ENCODE data around the gene TMEM125. TPM values are rescaled to one million over a fixed set of nuclear protein-coding genes. Genes with fewer than 3 reads are reported as not detected.

TMEM125 gene
- total RNA-seq, 2 experiments from 2014 or later, result 0.30 TPM; not detected in 1

DNA sequence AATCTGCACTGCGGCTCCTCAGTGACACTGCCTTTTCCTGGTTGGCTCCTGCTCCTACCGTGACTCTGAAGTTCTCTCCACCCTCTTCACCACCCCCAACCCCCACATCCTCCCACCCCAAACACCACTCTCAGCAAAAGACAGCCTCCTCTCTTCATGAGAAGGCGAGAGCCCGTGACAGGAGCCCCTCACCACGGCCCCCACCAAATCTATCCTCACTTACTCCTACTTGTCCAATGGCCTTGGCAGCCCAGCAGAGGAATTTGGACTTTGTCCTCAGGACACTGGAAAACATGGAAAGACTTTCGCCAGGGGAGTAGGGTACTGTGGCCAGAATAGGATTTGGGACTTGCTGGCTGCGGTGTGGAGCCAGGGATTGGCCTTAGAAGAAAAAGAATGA lies 6.9 kb downstream of the TMEM125 start:
- H3K27me3 Mint-ChIP-seq, result peaks cover 10% of the 10 kb centered on the region
- no peak for DNase-seq
- peaks cover 13% of the 10 kb centered on the region for H3K4me1 Mint-ChIP-seq
- H3K36me3 Mint-ChIP-seq, result peaks cover 7% of the 10 kb centered on the region
- H3K9me3 Mint-ChIP-seq, result peaks cover 7% of the 10 kb centered on the region
- H3K27ac Mint-ChIP-seq, result no peak overlapping the region
- no peak overlapping the region for H3K4me3 Mint-ChIP-seq

DNA sequence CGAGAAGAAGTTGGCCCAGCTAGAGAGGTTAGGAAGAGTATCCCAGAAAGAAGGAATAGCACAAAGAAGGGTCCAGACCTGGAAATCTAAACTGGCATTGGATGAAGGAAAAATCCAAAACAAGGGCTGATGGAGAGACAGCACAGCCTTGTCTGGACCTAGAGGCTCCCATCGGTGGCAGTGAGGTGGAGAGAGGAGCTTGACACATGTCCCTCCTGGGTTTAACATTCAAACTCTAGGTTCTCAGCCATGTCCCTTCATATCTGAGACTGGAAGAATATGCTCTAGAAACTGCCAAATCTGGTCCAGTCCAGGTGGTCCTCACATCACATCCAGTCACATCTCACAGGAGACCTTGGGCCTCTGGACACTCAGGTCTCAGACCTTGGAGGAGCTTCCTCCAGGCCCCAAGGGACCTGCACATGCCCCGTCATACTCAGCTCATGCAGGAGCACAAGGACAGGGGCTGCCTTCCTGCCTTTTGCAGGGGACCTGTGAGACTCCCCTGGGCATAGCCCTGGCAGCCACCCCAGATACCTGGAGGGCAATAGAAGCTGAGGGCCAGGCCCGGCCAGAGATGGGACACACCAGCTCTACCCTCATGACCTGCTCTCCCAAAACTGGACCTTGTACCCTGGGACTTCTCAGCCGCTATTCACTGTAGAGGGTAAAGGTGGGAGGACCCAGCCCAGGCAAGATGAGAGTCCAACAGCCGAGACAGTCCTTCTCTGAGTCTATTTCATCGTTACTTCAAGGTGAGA lies 7.5 kb downstream of the TMEM125 start:
- H3K27me3 Mint-ChIP-seq, result peaks cover 7% of the 10 kb centered on the region
- peaks cover 11% of the 10 kb centered on the region for H3K4me1 Mint-ChIP-seq
- DNase-seq, result no peak
- H3K9me3 Mint-ChIP-seq, result peaks cover 7% of the 10 kb centered on the region
- peaks cover 7% of the 10 kb centered on the region for H3K36me3 Mint-ChIP-seq
- H3K4me3 Mint-ChIP-seq, result no peak overlapping the region
- no peak overlapping the region for H3K27ac Mint-ChIP-seq

DNA sequence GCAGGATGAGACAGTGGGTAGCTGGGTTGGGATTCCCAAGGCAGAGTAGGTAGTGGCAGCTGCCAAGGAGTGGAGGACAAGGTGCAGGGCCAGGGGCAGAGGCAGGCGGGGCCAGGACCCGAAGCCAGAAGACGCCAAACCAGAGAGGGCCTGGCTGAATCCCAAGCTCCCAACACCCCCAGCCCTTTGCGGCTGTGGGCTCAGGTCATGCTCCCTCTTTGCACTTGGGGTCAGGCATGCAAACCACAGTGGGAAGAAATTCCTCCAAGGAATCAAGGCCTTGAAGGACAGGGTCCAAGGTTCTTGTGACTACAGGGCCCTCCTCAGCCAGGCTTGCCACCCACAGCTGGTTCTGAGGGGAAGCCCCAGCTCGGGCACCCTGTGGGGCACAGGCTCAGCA lies 9.4 kb downstream of the TMEM125 start:
- H3K4me3 Mint-ChIP-seq, result no peak overlapping the region

DNA sequence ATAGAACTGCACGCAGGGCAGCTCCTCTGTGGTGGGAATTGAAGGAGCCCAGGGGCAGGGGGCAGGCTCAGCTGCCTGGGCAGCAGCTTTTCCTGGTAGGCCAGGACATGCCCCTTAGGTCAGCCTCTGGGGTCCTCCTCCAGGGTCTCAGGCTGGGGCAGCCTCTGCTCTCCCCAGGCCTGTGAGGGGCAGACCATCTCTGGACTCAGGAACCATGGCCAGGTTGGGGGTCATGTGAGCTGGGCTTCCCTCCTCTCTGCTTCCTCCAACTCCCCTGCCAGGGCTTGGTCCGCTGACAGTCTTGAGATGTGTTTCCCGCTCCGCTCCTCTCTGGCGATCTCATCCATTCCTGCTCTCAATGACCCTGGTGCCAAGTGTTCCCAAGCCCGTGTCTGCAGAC lies 9.9 kb downstream of the TMEM125 start:
- Mint-ChIP-seq H3K9me3 (peaks cover 5% of the 10 kb centered on the region), H3K27ac (no peak overlapping the region), H3K4me1 (peaks cover 5% of the 10 kb centered on the region), H3K4me3 (no peak overlapping the region), H3K27me3 (peaks cover 7% of the 10 kb centered on the region), H3K36me3 (peaks cover 4% of the 10 kb centered on the region)
- DNase-seq, result no peak

More for the DNA sequence above, 9.4 kb downstream of the TMEM125 start:
- H3K27me3 Mint-ChIP-seq, result peaks cover 7% of the 10 kb centered on the region
- peaks cover 10% of the 10 kb centered on the region for H3K4me1 Mint-ChIP-seq
- H3K36me3 Mint-ChIP-seq, result peaks cover 7% of the 10 kb centered on the region
- no peak overlapping the region for H3K27ac Mint-ChIP-seq
- H3K9me3 Mint-ChIP-seq, result peaks cover 7% of the 10 kb centered on the region
- no peak for DNase-seq

DNA sequence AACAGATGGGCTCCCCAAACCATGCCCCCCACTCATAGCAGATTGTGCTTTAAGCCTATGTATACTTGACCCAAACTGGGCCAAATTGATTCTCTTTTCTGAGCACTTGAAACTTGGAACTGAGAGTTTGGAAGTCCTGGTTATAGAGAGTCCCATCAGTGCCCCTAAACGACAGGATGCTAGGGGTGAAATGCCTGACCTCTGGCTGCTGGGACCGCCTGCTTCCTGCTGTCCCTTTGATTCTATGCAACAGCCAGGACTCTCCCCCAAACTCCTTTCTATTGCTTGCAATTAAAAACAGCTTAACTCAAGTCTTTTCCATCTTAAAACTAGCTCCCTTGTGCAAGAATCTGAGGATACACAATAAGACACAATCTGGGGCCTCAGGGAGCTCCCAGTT lies 10.9 kb downstream of the TMEM125 start:
- no peaks in the 10 kb centered on the region for H3K4me1 Mint-ChIP-seq
- no peaks in the 10 kb centered on the region for H3K36me3 Mint-ChIP-seq
- DNase-seq, result no peak
- H3K9me3 Mint-ChIP-seq, result no peaks in the 10 kb centered on the region
- no peak overlapping the region for H3K4me3 Mint-ChIP-seq
- no peak overlapping the region for H3K27ac Mint-ChIP-seq
- H3K27me3 Mint-ChIP-seq, result peaks cover 7% of the 10 kb centered on the region

DNA sequence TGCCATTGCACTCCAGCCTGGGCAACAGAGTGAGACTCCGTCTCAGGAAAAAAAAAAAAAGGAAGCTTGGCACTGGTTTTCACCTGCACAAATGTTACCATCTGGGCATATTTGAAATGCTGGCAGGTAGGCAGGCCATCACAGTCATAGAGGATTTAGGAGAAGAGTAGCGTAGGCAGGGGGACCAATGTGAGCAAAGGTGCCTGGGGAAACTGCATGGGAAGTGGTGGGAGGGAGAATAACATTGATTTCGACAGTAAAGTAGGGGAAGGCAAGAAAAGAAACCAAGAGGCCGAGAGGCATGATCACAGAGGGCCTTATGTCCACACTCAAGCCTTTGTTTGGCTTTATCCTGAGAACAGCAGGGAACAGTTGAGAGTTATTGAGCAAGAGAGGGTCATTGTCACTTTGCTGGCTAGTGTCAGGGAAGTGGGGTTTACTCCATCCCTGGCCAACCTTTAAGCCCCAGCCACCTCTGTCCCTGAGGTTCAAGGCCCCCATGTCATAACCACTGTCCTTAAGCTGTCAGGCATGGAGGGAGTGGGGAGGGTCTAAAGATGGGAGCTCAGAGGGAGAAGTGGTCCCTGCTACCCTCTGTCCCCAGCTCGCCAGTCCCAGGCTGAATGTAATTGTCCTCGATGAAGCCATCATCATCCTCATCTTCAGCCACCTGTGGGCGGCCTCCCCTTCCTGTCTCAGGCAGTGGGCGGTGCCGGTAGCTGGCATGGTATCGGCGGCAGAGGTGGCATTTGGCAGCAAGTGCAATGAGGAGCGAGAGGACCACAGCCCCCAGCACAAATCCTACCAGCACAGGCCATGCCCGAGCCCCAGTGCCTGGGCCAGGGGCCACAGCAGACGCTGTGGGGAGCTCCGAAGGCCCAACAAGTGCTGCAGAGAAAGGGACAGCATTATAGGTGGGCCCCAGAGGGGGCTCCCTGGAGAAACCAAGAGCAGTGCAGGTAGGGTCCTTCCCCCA lies 12.7 kb downstream of the TMEM125 start:
- no peak overlapping the region for H3K4me3 Mint-ChIP-seq
- no peaks in the 10 kb centered on the region for H3K4me1 Mint-ChIP-seq
- H3K27me3 Mint-ChIP-seq, result peaks cover 9% of the 10 kb centered on the region
- no peak overlapping the region for H3K27ac Mint-ChIP-seq
- H3K36me3 Mint-ChIP-seq, result no peaks in the 10 kb centered on the region
- no peak for DNase-seq
- no peaks in the 10 kb centered on the region for H3K9me3 Mint-ChIP-seq

DNA sequence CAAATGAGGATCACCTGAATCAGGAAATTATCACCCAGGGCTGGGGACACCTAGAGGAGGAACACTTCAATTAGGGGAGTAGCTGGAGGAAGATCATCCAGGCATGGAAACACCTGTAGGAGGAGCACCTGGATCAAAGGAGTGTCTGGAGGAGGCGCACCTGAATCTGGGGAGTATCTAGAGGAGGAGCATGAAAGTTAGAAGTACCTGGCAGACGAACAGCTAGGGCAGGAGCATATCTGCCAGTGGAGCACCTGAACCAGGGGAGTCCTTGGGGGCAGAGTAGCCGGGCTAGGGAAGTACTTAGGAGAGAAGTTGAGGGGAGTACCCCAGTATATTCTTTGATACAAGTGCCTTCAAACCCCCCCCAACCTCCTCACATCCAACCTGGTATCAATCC lies 14.3 kb downstream of the TMEM125 start:
- Mint-ChIP-seq H3K36me3 (no peaks in the 10 kb centered on the region), H3K9me3 (no peaks in the 10 kb centered on the region), H3K27ac (no peak overlapping the region), H3K4me1 (no peaks in the 10 kb centered on the region), H3K4me3 (no peak overlapping the region), H3K27me3 (peaks cover 9% of the 10 kb centered on the region)
- DNase-seq, result no peak

DNA sequence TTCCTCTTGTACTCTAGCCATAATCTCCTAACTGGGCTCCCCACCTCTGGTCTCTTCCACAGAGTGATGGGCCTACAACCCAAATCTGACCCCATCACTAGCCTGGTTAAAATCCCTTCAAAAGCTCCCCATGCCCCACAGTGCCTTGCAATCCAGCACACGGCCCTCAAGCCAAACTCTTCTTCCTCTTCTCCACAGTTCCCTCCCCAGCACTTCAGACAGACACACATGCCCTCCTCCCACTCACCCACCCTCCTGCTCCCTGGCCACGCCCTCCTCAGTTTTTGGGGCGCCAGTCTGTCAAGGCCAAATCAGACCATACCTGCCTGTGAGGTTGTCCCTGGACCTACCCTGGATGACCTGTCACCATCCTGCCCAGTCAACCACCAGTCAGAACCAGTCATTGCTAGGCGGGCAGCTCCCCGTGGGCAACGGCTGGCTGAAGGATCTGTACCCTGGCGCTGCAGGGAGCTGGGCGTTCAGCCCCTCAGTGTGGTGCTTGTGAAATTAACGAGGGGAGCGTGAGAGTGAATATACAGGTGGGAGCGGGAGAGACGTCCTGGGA lies 14.8 kb downstream of the TMEM125 start:
- DNase-seq, result no peak
- Mint-ChIP-seq H3K4me1 (no peaks in the 10 kb centered on the region), H3K9me3 (no peaks in the 10 kb centered on the region), H3K4me3 (no peak overlapping the region), H3K27ac (no peak overlapping the region), H3K36me3 (no peaks in the 10 kb centered on the region), H3K27me3 (peaks cover 9% of the 10 kb centered on the region)

DNA sequence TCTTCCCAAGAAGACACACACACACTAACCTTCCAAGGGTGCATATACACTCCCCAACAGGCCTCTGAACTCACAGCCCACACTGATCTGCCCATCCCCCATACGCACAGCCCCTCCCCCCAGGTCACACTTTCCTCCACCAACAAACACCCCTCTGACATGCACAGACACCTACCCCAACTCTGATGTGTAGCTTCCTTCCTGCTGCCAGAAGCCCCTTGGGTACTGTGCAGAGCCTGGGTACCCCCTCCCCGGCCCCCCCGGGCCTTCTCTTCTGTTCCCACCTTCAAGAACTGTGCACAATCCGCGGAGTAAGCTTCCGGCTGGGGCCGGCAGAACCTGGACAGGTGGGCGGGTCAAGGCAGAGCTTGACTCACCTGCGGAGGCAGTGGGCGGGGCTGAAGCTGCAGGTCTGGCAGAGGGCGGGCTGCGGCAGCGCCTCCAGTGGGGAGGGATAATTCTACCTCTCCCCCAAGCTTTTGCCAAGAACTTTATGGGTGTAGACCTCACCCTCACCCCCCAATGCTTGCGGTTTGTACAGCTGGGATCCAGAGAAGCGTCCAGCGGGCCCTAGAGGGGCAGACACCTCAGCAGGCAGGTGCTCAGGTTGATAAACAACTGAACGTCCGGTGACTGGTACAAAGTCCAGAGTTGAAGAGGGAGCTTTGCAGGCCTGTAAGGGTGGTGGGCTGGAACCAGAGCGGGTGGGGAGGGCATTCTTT lies 15.6 kb downstream of the TMEM125 start, which contains the start of gene C1orf210:
C1orf210 (minus strand) TSS at position 313 of the 722 bp plus-strand sequence. CDS start 2,311 bp downstream, outside the sequence.
- Mint-ChIP-seq H3K36me3 (no peaks in the 10 kb centered on the region), H3K4me1 (no peaks in the 10 kb centered on the region)

DNA sequence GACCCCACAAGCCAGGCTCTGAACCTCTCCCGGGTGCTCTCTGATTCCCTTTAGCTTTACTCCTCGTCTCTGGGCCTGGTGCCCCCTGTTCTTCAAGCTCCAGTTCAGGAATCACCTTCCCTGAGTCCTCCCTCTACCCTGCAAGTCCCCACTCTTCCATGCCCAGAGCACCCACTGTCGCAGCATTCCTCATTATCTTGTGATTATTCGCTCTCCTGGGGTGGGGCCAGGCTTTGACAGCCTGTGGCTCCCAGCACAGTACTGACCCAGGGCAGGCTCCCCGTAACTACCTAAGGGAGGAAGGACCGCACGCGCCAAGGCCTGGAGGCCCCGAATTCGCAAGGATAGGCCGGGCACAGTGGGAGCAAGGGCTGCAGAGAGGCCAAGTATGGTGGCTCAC lies 16.3 kb downstream of the TMEM125 start:
- no peak overlapping the region for H3K27ac Mint-ChIP-seq
- no peaks in the 10 kb centered on the region for H3K36me3 Mint-ChIP-seq
- H3K4me1 Mint-ChIP-seq, result no peaks in the 10 kb centered on the region
- H3K4me3 Mint-ChIP-seq, result no peak overlapping the region
- H3K27me3 Mint-ChIP-seq, result peaks cover 9% of the 10 kb centered on the region
- H3K9me3 Mint-ChIP-seq, result no peaks in the 10 kb centered on the region
- no peak for DNase-seq

More for the DNA sequence above, 15.6 kb downstream of the TMEM125 start, which contains the start of gene C1orf210:
- H3K27me3 Mint-ChIP-seq, result peaks cover 9% of the 10 kb centered on the region
- H3K4me3 Mint-ChIP-seq, result no peak within 1 kb of the TSS
- DNase-seq, result peak; percentile 13
- H3K27ac Mint-ChIP-seq, result no peak within 1 kb of the TSS
- no peaks in the 10 kb centered on the region for H3K9me3 Mint-ChIP-seq

DNA sequence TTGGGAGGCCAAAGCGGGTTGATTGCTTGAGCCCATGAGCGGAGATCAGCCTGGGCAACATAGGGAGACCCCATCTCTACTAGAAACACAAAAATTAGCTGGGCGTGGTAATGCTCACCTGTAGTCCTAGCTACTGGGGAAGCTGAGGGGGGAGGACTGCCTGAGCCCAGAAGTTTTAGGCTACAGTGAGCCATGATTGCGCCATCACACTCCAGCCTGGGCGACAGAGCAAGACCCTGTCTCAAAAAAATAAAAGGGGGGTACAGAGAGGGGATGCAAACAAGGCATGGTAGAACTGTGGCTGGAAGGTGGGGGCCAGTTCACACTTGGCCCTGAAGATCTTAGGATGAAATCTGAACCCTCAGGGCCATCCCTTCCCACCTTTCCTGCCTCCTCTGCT lies 16.8 kb downstream of the TMEM125 start:
- Mint-ChIP-seq H3K27me3 (peaks cover 9% of the 10 kb centered on the region), H3K4me1 (no peaks in the 10 kb centered on the region), H3K36me3 (no peaks in the 10 kb centered on the region), H3K4me3 (no peak overlapping the region), H3K27ac (no peak overlapping the region), H3K9me3 (no peaks in the 10 kb centered on the region)
- DNase-seq, result no peak

DNA sequence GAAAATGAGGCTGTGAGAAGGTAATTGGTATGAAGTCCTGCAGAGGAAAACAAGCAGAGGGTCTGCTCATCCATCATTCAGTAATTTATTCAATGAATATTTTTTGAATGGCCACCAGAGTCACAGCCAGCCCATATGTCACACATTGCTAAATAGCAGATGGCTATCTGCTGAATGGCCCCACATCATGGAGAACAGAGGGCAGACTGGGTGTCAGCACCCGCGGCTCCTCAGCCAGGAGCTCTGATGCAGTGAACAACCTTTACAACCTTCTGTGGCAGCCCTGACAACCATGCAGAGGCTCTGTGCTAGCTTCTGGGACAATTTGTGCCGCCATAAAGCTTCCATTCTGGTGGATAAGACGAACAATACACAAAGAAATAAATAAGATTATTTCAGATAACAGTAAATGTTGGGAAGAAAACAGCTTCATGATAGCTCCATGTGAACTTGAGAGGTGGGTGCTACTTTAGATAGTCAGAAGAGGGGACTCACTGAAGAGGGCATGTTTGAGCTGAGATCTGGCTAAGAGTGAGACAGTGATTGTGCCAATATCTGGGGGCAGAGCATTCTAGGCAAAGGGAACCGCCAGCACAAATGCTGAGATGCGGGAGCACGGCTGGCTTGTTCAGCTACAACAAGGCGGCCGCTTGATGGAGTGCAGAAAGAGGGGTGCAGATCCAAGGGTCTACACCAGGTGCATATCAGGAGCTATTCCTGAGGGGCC lies 18.4 kb downstream of the TMEM125 start:
- no peaks in the 10 kb centered on the region for H3K36me3 Mint-ChIP-seq
- no peak for DNase-seq
- no peak overlapping the region for H3K4me3 Mint-ChIP-seq
- no peaks in the 10 kb centered on the region for H3K9me3 Mint-ChIP-seq
- H3K4me1 Mint-ChIP-seq, result no peaks in the 10 kb centered on the region
- H3K27ac Mint-ChIP-seq, result no peak overlapping the region
- peaks cover 9% of the 10 kb centered on the region for H3K27me3 Mint-ChIP-seq

DNA sequence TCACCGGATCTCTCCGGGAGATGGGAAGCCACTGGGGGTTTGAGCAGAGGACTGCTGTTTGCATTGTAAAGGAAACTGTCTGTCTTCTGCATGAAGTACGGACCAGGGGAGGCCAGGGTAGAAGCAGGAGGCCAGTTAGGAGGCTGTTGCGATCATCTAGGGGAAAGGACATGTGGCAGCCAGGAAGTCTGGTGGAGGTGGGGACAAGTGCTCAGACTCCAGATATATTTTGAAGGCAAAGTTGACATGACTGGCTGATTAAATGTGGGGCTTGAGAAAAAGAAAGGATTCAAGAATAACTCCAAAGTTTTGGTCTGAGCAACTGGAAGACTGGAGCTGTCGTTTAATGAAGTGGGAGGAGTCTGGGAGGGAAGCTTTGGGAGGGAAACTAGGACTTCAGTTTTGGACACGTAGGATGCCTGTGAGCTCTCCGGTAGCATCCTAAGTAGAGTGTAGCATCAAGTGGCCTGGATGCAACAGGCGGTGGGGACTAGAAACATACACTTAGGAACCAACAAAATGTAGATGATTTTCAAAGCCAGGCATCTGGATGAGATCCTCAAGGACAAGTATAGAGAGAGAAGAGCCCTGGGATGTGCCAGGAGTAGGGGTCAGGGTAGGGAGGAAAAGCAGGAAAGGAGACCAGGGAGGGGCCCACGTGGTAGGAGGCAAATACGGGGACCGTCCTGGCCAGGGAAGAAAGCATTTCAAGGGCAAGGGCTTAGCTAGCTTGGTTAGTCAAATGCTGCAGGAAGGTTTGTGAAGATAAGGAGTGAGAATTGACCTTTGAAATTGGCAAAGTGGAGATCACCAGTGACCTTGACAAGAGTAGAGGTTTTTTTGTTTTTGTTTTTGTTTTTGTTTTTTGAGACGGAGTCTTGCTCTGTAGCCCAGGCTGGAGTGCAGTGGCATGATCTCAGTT lies 19.3 kb downstream of the TMEM125 start:
- Mint-ChIP-seq H3K36me3 (no peaks in the 10 kb centered on the region), H3K9me3 (no peaks in the 10 kb centered on the region), H3K27ac (no peak overlapping the region), H3K4me1 (no peaks in the 10 kb centered on the region), H3K4me3 (no peak overlapping the region), H3K27me3 (peaks cover 9% of the 10 kb centered on the region)
- DNase-seq, result no peak
